Lower leg skin (tissue), 4 donors: ENCODE results near the gene KRTAP10-3. TPM values are rescaled to one million over a fixed set of nuclear protein-coding genes. Genes with fewer than 3 reads are reported as not detected.

Source experiments
- DNase-seq, 2 donors: peaks; one replicate each; pipeline ENCODE4 v3.0.0-alpha.2; 2019; ENCODE audit warnings: low spot score in 2 of 2
- H3K4me3 ChIP-seq: fragments of 200-600 bp; sonication (generic); 2 replicates; pipeline ENCODE4 v1.5.1; 2017; ENCODE audit warnings: mild to moderate bottlenecking, low read depth; ENCODE audit not compliant: poor library complexity, severe bottlenecking
- POLR2A ChIP-seq, 2 donors: fragments of 450-650 bp; IDR thresholded peaks; one replicate each; pipeline ENCODE4 v1.6.1; 2016 to 2017; ENCODE audit warnings: antibody characterized with exemption in 2 of 2, mild to moderate bottlenecking in 1 of 2, moderate library complexity in 1 of 2
- WGBS, 2 donors: methylation state at CpG; one replicate each; pipeline ENCODE4 v1.1.5; 2018; 5-methylcytosine and 5-hydroxymethylcytosine counted together
- intact Hi-C: fragments of 100-400 bp; cut with DNase I; formaldehyde crosslinking; loops from one replicate; pipeline ENCODE4 v1.15.0; 2023; ENCODE audit warnings: low total_unique reads
- total RNA-seq, 4 donors: library from RNA; depleted of rRNA; stranded (reverse); fragments of >200 nt; gene quantifications; one replicate each; pipeline ENCODE4 v1.1.0, GENCODE V29; 2016
- TF ChIP-seq, protein P1 (sequence below), 3 donors: fragments of 450-650 bp; IDR thresholded peaks; one replicate each; pipeline ENCODE4 v1.5.1; 2016; ENCODE audit warnings: antibody characterized with exemption in 3 of 3, mild to moderate bottlenecking in 3 of 3, moderate library complexity in 2 of 3

KRTAP10-3 gene
- total RNA-seq, 4 donors from 2014 or later, result 4.8 TPM; not detected in 3

DNA sequence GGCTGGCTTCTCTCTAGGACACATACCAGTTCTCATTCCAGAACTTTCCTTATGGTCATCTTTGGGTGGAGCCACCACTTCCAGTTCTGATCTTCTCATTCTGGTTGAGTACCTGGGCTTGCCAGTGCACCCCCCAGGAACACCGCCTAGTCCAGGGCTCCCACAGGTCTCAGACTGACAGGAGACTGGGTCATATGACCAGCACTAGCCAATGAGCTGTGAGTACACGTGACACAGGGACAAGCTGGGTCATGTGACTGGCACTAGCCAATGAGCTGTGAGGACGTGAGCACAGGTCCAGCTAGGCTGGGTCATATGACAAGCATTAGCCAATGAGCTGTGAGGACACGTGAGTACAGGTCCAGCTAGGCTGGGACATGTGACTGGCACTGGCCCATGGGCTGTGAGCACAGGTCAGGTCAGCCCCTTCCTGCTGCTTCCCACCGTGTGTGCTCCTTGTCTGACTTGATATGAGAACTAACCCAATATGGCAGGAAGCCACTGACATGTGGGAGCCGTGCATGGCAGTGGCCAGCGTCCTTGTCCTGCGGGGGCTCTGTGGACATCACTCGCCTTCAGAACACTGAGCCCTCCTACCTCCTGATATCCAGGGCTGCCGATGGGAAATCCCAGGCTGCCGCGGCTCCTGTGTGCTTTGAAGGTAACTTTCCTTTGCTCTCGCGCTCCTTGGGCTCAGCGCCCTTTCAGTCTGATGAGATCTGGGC lies 41.3 kb downstream of the KRTAP10-3 start:
- no peak for TF ChIP-seq POLR2A (IDR thresholded peaks at IDR 0.05)
- TF ChIP-seq, protein P1, sequence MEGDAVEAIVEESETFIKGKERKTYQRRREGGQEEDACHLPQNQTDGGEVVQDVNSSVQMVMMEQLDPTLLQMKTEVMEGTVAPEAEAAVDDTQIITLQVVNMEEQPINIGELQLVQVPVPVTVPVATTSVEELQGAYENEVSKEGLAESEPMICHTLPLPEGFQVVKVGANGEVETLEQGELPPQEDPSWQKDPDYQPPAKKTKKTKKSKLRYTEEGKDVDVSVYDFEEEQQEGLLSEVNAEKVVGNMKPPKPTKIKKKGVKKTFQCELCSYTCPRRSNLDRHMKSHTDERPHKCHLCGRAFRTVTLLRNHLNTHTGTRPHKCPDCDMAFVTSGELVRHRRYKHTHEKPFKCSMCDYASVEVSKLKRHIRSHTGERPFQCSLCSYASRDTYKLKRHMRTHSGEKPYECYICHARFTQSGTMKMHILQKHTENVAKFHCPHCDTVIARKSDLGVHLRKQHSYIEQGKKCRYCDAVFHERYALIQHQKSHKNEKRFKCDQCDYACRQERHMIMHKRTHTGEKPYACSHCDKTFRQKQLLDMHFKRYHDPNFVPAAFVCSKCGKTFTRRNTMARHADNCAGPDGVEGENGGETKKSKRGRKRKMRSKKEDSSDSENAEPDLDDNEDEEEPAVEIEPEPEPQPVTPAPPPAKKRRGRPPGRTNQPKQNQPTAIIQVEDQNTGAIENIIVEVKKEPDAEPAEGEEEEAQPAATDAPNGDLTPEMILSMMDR (IDR thresholded peaks at IDR 0.05), result no peak
- intact Hi-C loops, result no loop called here
- H3K4me3 ChIP-seq, result no peak overlapping the region
- 83 to 85% methylated on average over 15 of the region's 15 CpGs for WGBS, 2 donors
- DNase-seq, result no peak

DNA sequence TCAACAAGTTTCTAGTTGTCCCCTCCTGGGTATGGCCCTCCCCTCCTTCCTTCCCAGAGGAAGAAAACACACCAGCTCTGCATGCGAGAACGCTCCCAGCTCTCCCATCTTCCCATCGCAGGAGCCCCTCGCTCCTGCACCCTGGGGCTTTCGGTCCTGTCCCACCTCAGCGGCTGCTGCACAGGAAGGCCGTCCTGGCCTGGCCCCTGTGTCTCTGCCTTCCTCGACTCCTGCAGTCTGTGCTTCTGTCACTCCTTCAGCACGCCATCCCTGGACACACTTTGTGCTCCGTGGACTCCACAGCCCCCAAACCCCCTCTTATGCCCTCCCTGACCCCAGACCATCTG lies 41.8 kb downstream of the KRTAP10-3 start:
- intact Hi-C loops, result no loop called here
- WGBS, 2 donors, result 86 to 89% methylated on average over 10 of the region's 10 CpGs
- no peak overlapping the region for H3K4me3 ChIP-seq
- TF ChIP-seq, protein P1 (IDR thresholded peaks at IDR 0.05), result no peak
- DNase-seq, result no peak

DNA sequence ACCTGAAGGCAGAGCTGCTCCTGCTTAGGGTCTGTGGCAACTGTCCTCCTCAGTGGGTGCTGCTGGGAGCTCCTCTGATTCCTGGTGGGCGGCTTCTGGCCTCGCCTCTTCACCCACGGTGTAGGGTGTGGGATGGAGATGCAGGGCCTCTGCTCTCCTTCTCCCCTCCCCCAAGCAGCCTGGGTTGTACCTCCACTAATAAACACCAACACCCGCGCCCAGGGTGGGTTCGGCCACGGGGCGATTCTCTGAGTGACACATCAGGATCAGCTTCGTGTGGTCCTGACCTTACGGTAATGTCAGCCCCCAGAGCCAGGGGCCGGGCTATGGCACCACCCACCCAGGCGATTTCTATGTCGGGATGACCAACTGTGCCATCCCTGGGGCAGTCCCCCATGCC lies 42.3 kb downstream of the KRTAP10-3 start:
- H3K4me3 ChIP-seq, result no peak overlapping the region
- WGBS, 2 donors, result 79 to 81% methylated on average over 10 to 13 of the region's 13 CpGs
- TF ChIP-seq POLR2A (IDR thresholded peaks at IDR 0.05), result no peak
- TF ChIP-seq, protein P1 (IDR thresholded peaks at IDR 0.05), result no peak
- intact Hi-C loops, result no loop called here
- no peak for DNase-seq

DNA sequence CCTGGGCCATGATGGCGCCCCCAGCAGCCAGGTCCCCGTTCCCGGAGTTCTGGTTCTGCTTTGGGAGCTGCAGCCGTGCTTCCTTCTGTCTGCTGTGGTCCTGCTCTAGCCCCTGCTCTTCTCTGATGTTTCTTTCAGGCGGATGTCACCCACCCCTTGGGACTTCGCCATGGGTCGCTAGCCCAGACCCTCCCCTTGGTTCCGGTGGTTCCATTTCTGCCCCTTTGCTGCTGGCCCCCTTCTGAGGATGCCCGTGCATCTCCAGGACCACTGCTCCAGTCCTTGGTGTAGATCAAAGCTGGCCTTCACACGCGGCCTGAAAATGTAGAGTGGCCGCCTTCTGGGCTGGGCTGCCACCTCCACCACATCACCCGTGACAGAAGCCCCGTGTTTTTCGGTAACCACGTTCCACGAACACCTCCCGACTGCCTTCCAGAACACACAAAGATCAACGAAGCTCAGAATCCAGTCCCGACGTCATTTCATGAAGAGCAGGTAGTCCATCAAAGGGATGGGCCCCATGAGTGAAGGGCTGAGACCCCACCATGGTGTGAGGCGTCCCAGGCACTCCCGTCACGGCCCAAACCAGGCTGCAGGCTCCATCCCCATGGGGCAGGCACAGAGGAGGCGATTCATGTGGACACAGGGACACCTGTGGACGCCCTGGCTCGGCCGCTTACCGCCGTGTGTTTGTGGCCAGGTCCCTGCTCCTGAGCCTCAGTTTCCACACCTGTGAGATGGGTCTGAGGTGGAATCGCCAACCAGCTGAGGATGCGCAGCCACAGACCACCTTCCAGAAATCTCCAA lies 43.0 kb downstream of the KRTAP10-3 start:
- DNase-seq, result no peak
- no peak for TF ChIP-seq POLR2A (IDR thresholded peaks at IDR 0.05)
- TF ChIP-seq, protein P1 (IDR thresholded peaks at IDR 0.05), result no peak
- no peak overlapping the region for H3K4me3 ChIP-seq
- 84 to 87% methylated on average over 31 to 32 of the region's 32 CpGs for WGBS, 2 donors
- intact Hi-C loops, result no loop called here

DNA sequence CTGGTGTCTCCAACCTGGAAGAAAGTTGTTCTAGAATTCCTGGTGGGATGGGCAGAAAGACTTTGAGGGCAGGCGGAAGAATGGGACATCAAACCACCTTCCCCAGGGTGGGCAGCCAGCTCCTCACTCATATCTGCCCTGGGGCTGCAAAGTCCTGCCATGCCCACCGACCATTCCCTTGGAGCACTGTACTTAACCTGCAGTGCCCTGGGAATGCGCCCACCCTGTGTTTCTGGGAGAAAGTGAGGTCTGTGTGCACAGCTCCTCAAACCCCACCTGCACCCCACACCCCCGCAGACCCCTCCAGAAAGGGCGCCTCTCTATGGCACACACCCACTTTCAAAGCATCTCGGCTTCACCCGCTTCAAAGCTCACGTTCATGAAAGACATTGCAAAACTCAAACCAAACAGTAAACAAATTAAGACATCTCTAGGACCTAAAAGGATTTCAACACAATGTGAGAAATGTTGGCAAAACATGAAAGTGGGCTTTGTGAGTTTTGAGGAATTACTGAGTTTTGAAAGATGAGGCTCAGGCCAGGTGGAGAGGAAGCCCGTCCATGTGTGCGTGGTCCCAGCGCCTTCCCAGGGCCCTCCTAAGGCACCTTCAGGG lies 43.7 kb downstream of the KRTAP10-3 start:
- no peak overlapping the region for H3K4me3 ChIP-seq
- TF ChIP-seq, protein P1 (IDR thresholded peaks at IDR 0.05), result no peak
- TF ChIP-seq POLR2A (IDR thresholded peaks at IDR 0.05), result no peak
- intact Hi-C loops, result loop anchor here (5.0 kb wide), 1 partner anchor 277 kb away; no protein-coding TSS in a partner anchor
- no peak for DNase-seq
- 71 to 75% methylated on average over 11 of the region's 11 CpGs for WGBS, 2 donors
